Keratinocyte (primary cell): ENCODE measurements around the gene SPATA31C1.

Source experiments
- EZH2 ChIP-seq: IDR thresholded peaks from one replicate; pipeline ENCODE4 v1.6.1; 2012; ENCODE audit warnings: inconsistent platforms, mild to moderate bottlenecking, low read length, moderate library complexity
- TF ChIP-seq, protein P1 (sequence below), 3 experiments: IDR thresholded peaks in 1 of 3; conservative IDR thresholded peaks in 1 of 3; optimal IDR thresholded peaks in 1 of 3; 2 replicates in 2 of 3; 3 replicates in 1 of 3; pipeline versions ENCODE3 to v1.5.1; 2011; ENCODE audit warnings: low read length in 3 of 3, mild to moderate bottlenecking in 3 of 3, moderate library complexity in 2 of 3, control low read depth in 1 of 3, inconsistent platforms in 1 of 3; ENCODE audit not compliant: insufficient read depth in 2 of 3; ENCODE audit errors: extremely low read depth in 1 of 3

DNA sequence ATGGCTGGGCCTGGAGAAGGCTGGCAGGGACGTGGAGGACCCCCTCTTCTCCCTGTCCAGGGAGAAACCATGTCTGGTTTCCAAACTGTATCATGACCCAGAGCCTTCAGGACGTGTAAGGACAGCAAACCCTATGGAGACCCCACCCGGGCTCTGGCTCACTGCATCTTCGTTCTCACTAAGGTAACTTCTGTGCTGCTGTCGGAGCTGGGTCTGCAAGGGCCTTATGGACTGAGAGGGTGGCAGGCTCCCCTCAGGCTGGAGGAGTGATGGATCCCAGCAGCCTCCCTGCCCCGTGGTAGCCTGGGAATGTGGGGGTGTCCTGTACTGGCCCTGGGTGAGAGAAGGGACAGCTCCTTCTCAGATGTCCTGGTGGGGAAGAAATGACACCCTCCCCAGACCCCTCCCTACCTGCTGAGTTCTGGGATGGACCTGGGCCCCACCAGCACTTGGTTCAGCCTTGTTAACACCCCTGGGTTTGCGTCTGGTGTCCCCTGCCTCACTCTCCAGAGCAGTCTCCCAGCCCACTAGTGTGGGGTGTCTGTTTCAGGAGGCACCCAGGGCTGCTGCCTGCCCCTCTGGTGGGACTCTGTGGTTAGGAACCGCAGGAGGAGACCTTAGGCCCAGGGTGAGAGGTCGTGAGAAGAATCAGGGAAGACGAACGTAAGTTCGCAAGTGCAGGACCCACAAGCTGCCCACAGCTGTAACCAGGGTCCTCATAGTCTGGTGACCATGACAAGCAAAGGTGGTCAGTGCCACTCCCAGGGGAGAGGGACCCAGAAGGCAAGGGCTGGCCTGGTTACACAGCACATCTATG, 28.5 kb upstream of the SPATA31C1 start:
- TF ChIP-seq EZH2, result no peak
- TF ChIP-seq, protein P1, sequence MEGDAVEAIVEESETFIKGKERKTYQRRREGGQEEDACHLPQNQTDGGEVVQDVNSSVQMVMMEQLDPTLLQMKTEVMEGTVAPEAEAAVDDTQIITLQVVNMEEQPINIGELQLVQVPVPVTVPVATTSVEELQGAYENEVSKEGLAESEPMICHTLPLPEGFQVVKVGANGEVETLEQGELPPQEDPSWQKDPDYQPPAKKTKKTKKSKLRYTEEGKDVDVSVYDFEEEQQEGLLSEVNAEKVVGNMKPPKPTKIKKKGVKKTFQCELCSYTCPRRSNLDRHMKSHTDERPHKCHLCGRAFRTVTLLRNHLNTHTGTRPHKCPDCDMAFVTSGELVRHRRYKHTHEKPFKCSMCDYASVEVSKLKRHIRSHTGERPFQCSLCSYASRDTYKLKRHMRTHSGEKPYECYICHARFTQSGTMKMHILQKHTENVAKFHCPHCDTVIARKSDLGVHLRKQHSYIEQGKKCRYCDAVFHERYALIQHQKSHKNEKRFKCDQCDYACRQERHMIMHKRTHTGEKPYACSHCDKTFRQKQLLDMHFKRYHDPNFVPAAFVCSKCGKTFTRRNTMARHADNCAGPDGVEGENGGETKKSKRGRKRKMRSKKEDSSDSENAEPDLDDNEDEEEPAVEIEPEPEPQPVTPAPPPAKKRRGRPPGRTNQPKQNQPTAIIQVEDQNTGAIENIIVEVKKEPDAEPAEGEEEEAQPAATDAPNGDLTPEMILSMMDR (optimal IDR thresholded peaks at IDR 0.05 in 1 of 3, IDR thresholded peaks at IDR 0.05 in 1 of 3, conservative IDR thresholded peaks at IDR 0.05 in 1 of 3; ENCODE audit: extremely low read depth in 1 of 3, insufficient read depth in 2 of 3, low read length in 3 of 3), result no peak
